Measurements from ENCODE around the gene C1orf21.
A peak's percentile ranks its signal among the peaks of the same experiment; 100 is the strongest.

C1orf21 gene

DNA sequence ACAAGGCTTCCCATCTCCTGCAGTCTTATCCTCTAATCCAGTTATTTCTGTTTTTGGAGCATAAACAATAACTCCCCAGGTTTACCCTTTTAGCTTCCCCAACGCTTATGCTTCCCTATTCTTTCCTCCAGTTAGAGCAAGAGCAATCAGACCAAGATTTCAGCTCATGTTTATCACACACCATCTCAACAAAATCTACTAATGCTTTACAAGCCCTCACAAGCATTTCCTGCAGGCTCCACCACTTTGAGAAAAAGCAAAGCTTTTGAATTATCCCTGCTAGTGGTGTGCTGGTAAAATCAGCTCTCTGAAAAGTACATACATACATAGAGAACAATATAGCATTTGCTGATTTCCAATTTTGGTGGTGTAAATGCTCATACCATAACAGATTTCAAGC, 275.0 kb downstream of the C1orf21 start:
- H3K4me1 ChIP-seq (ENCODE audit: control insufficient read depth in 1 of 2, insufficient read depth in 2 of 2, low read length in 2 of 2): peaks cover 6 to 9% of the 10 kb centered on the region in 2 donors
- no peaks in the 10 kb centered on the region for H3K36me3 ChIP-seq (ENCODE audit: control insufficient read depth in 1 of 2, insufficient read depth in 2 of 2, low read length in 2 of 2)
- no peak overlapping the region for H3K9ac ChIP-seq (ENCODE audit: low read depth in 1 of 2, low read length in 2 of 2)
- H3K27me3 ChIP-seq (ENCODE audit: control insufficient read depth in 1 of 2, insufficient read depth in 2 of 2, low read length in 2 of 2): no peaks in the 10 kb centered on the region
- no peak overlapping the region for H3K4me3 ChIP-seq (ENCODE audit: low read depth in 1 of 2, low read length in 2 of 2)
- no peak overlapping the region for H3K27ac ChIP-seq (ENCODE audit: low read depth, low read length)
- no peaks in the 10 kb centered on the region for H3K9me3 ChIP-seq (ENCODE audit: control insufficient read depth in 1 of 2, low read length in 2 of 2)

GRCh38 chr1:184664042-184664660, 277.3 kb downstream of the C1orf21 start:
- Histone ChIP-seq H3K4me1 (ENCODE audit: control insufficient read depth in 1 of 2, insufficient read depth in 2 of 2, low read length in 2 of 2) (peaks cover 6 to 9% of the 10 kb centered on the region in 2 donors), H3K36me3 (ENCODE audit: control insufficient read depth in 1 of 2, insufficient read depth in 2 of 2, low read length in 2 of 2) (no peaks in the 10 kb centered on the region), H3K4me3 (ENCODE audit: low read depth in 1 of 2, low read length in 2 of 2) (peak overlapping the region; percentile 59 to 75), H3K27me3 (ENCODE audit: control insufficient read depth in 1 of 2, insufficient read depth in 2 of 2, low read length in 2 of 2) (no peaks in the 10 kb centered on the region), H3K9me3 (ENCODE audit: control insufficient read depth in 1 of 2, low read length in 2 of 2) (no peaks in the 10 kb centered on the region), H3K9ac (ENCODE audit: low read depth in 1 of 2, low read length in 2 of 2) (peak overlapping the region; percentile 27 to 38), H3K27ac (ENCODE audit: low read depth, low read length) (no peak overlapping the region)

DNA sequence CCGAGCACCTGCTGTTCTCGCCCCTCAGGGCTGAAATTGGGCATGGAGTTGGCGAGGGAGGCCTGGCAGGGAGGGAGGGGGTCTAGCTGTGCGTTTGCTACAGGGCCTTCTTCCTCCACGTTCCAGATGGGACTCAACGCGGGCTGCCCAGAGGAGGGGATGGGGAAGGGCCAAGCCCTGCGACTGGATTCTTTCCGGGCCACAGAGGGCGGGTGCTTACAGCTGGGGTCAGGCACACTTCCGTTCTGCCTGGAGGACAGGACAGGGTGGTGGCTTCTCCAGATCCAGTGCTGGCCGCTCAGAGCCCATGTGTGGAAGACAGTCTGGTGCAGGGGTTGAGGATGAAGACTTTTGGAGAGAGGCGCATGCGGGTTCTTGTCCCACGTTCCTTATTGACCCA, 277.8 kb downstream of the C1orf21 start:
- no peak overlapping the region for H3K4me3 ChIP-seq (ENCODE audit: low read depth in 1 of 2, low read length in 2 of 2)
- no peaks in the 10 kb centered on the region for H3K9me3 ChIP-seq (ENCODE audit: control insufficient read depth in 1 of 2, low read length in 2 of 2)
- H3K27ac ChIP-seq (ENCODE audit: low read depth, low read length): no peak overlapping the region

GRCh38 chr1:184665360-184665759, 278.5 kb downstream of the C1orf21 start:
- no peak overlapping the region for H3K4me3 ChIP-seq (ENCODE audit: low read depth in 1 of 2, low read length in 2 of 2)
- H3K27me3 ChIP-seq (ENCODE audit: control insufficient read depth in 1 of 2, insufficient read depth in 2 of 2, low read length in 2 of 2): no peaks in the 10 kb centered on the region
- H3K36me3 ChIP-seq (ENCODE audit: control insufficient read depth in 1 of 2, insufficient read depth in 2 of 2, low read length in 2 of 2): no peaks in the 10 kb centered on the region
- peaks cover 6 to 9% of the 10 kb centered on the region in 2 donors for H3K4me1 ChIP-seq (ENCODE audit: control insufficient read depth in 1 of 2, insufficient read depth in 2 of 2, low read length in 2 of 2)
- no peak overlapping the region for H3K9ac ChIP-seq (ENCODE audit: low read depth in 1 of 2, low read length in 2 of 2)
- no peak overlapping the region for H3K27ac ChIP-seq (ENCODE audit: low read depth, low read length)
- H3K9me3 ChIP-seq (ENCODE audit: control insufficient read depth in 1 of 2, low read length in 2 of 2): no peaks in the 10 kb centered on the region

More for the DNA sequence above, 277.8 kb downstream of the C1orf21 start:
- Histone ChIP-seq H3K9ac (ENCODE audit: low read depth in 1 of 2, low read length in 2 of 2) (no peak overlapping the region), H3K27me3 (ENCODE audit: control insufficient read depth in 1 of 2, insufficient read depth in 2 of 2, low read length in 2 of 2) (no peaks in the 10 kb centered on the region), H3K36me3 (ENCODE audit: control insufficient read depth in 1 of 2, insufficient read depth in 2 of 2, low read length in 2 of 2) (no peaks in the 10 kb centered on the region), H3K4me1 (ENCODE audit: control insufficient read depth in 1 of 2, insufficient read depth in 2 of 2, low read length in 2 of 2) (peaks cover 6 to 9% of the 10 kb centered on the region in 2 donors)

GRCh38 chr1:184669391-184669790, 282.6 kb downstream of the C1orf21 start:
- Histone ChIP-seq H3K4me3 (ENCODE audit: low read depth in 1 of 2, low read length in 2 of 2) (no peak overlapping the region), H3K27ac (ENCODE audit: low read depth, low read length) (no peak overlapping the region), H3K9ac (ENCODE audit: low read depth in 1 of 2, low read length in 2 of 2) (no peak overlapping the region), H3K9me3 (ENCODE audit: control insufficient read depth in 1 of 2, low read length in 2 of 2) (no peaks in the 10 kb centered on the region), H3K4me1 (ENCODE audit: control insufficient read depth in 1 of 2, insufficient read depth in 2 of 2, low read length in 2 of 2) (peaks cover 2% of the 10 kb centered on the region in 2 donors), H3K27me3 (ENCODE audit: control insufficient read depth in 1 of 2, insufficient read depth in 2 of 2, low read length in 2 of 2) (no peaks in the 10 kb centered on the region), H3K36me3 (ENCODE audit: control insufficient read depth in 1 of 2, insufficient read depth in 2 of 2, low read length in 2 of 2) (no peaks in the 10 kb centered on the region)

DNA sequence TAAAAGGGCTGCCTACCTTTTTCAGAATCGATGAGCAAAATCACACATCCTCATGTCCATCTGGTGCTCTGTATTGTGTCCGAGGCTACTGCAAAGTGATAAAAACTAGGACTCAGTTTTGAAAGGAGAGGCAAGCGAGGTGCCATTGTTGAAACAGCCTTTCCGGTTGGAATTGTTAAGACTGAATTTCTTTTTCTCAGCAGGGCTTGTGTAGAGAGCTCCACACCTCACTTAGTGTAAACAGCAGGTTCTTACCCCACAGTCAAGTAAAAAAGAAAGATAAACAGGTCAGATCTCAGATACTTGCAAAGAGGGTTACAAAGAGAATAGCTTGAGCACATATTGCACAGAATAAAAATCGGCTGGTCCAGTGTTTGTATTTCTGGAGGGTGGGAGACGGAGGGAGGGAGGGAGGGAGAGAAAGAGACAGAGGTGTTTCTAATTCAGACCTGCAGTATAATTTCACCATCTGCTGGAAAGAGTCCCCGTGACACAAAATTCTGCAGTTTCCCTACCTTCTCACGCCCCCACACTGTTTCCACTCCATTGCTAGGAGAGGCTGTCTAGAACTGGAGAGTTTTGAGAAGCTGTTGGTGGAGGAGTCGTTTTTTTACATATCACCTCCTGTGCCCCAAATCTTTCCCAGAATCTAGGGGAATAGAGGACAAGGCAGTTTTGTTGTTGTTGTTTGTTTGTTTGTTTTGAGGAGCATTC, 285.3 kb downstream of the C1orf21 start:
- Histone ChIP-seq H3K27me3 (ENCODE audit: control insufficient read depth in 1 of 2, insufficient read depth in 2 of 2, low read length in 2 of 2) (no peaks in the 10 kb centered on the region), H3K9me3 (ENCODE audit: control insufficient read depth in 1 of 2, low read length in 2 of 2) (no peaks in the 10 kb centered on the region), H3K27ac (ENCODE audit: low read depth, low read length) (no peak overlapping the region), H3K4me1 (ENCODE audit: control insufficient read depth in 1 of 2, insufficient read depth in 2 of 2, low read length in 2 of 2) (no peaks in the 10 kb centered on the region), H3K9ac (ENCODE audit: low read depth in 1 of 2, low read length in 2 of 2) (no peak overlapping the region), H3K4me3 (ENCODE audit: low read depth in 1 of 2, low read length in 2 of 2) (no peak overlapping the region), H3K36me3 (ENCODE audit: control insufficient read depth in 1 of 2, insufficient read depth in 2 of 2, low read length in 2 of 2) (no peaks in the 10 kb centered on the region)

- no peaks in the 10 kb centered on the region for H3K36me3 ChIP-seq (ENCODE audit: control insufficient read depth in 1 of 2, insufficient read depth in 2 of 2, low read length in 2 of 2)
- no peak overlapping the region for H3K27ac ChIP-seq (ENCODE audit: low read depth, low read length)
- H3K4me1 ChIP-seq (ENCODE audit: control insufficient read depth in 1 of 2, insufficient read depth in 2 of 2, low read length in 2 of 2): no peaks in the 10 kb centered on the region
- H3K4me3 ChIP-seq (ENCODE audit: low read depth in 1 of 2, low read length in 2 of 2): no peak overlapping the region
- no peak overlapping the region for H3K9ac ChIP-seq (ENCODE audit: low read depth in 1 of 2, low read length in 2 of 2)
- H3K9me3 ChIP-seq (ENCODE audit: control insufficient read depth in 1 of 2, low read length in 2 of 2): no peaks in the 10 kb centered on the region
- no peaks in the 10 kb centered on the region for H3K27me3 ChIP-seq (ENCODE audit: control insufficient read depth in 1 of 2, insufficient read depth in 2 of 2, low read length in 2 of 2)
Measured at GRCh38 chr1:184673305-184673704, 286.5 kb downstream of the C1orf21 start.

- Histone ChIP-seq H3K27me3 (ENCODE audit: control insufficient read depth in 1 of 2, insufficient read depth in 2 of 2, low read length in 2 of 2) (no peaks in the 10 kb centered on the region), H3K27ac (ENCODE audit: low read depth, low read length) (no peak overlapping the region), H3K9ac (ENCODE audit: low read depth in 1 of 2, low read length in 2 of 2) (no peak overlapping the region), H3K9me3 (ENCODE audit: control insufficient read depth in 1 of 2, low read length in 2 of 2) (peaks cover 0 to 3% of the 10 kb centered on the region in 2 donors), H3K36me3 (ENCODE audit: control insufficient read depth in 1 of 2, insufficient read depth in 2 of 2, low read length in 2 of 2) (no peaks in the 10 kb centered on the region), H3K4me1 (ENCODE audit: control insufficient read depth in 1 of 2, insufficient read depth in 2 of 2, low read length in 2 of 2) (no peaks in the 10 kb centered on the region), H3K4me3 (ENCODE audit: low read depth in 1 of 2, low read length in 2 of 2) (no peak overlapping the region)
Measured at GRCh38 chr1:184677344-184677743, 290.5 kb downstream of the C1orf21 start.
